B cell (primary cell): ENCODE measurements around the gene GPR89A.
"Not testable (repeated sequence)": the region's sequence is repeated elsewhere in the genome, so short reads cannot be mapped to it uniquely, and the experiment has no call there.

Experiments
- CTCF ChIP-seq: fragments of 200-600 bp; IDR thresholded peaks from one replicate; pipeline ENCODE4 v1.8.0; 2022; ENCODE audit warnings: antibody characterized with exemption, mild to moderate bottlenecking
- EZH2 ChIP-seq: IDR thresholded peaks from 2 replicates; pipeline ENCODE4 v1.6.1; 2012; ENCODE audit warnings: borderline replicate concordance, low read depth, mild to moderate bottlenecking, moderate library complexity, low read length; ENCODE audit not compliant: insufficient read depth, poor library complexity, severe bottlenecking

- TF ChIP-seq CTCF, EZH2: not testable (repeated sequence)
These were observed 63.4 kb downstream of the GPR89A start for GRCh38 chr1:145670995-145671745.
